ENCODE data around the gene SNRNP200.
A peak's percentile ranks its signal among the peaks of the same experiment; 100 is the strongest.

Gene SNRNP200

GRCh38 chr2:96305091-96305978, at the start of gene SNRNP200:
SNRNP200 (minus strand) TSS chr2:96305546; CDS start chr2:96305437, 109 bp downstream.
- DNase-seq (ENCODE audit: low read depth): peak; percentile 27
- peak within 1 kb of the TSS; percentile 99 for H3K4me3 ChIP-seq (ENCODE audit: low read depth, low read length)
- in situ Hi-C loops (cut with HindIII; ENCODE audit: low sequenced_read_pairs): no loop called here
- no peak for TF ChIP-seq CTCF (IDR thresholded peaks at IDR 0.05; ENCODE audit: low read depth, low read length, missing control alignments)

GRCh38 chr2:96354492-96354891, 49.1 kb upstream of the SNRNP200 start:
- in situ Hi-C loops (cut with HindIII; ENCODE audit: low sequenced_read_pairs): no loop called here
- H3K4me3 ChIP-seq (ENCODE audit: low read depth, low read length): no peak overlapping the region
- no peak for DNase-seq (ENCODE audit: low read depth)
- no peak for TF ChIP-seq CTCF (IDR thresholded peaks at IDR 0.05; ENCODE audit: low read depth, low read length, missing control alignments)

GRCh38 chr2:96353606-96354101, 48.3 kb upstream of the SNRNP200 start:
- DNase-seq (ENCODE audit: low read depth): peak; percentile 52
- in situ Hi-C loops (cut with HindIII; ENCODE audit: low sequenced_read_pairs): no loop called here
- TF ChIP-seq CTCF (IDR thresholded peaks at IDR 0.05; ENCODE audit: low read depth, low read length, missing control alignments): no peak
- H3K4me3 ChIP-seq (ENCODE audit: low read depth, low read length): no peak overlapping the region

- no peak for TF ChIP-seq CTCF (IDR thresholded peaks at IDR 0.05; ENCODE audit: low read depth, low read length, missing control alignments)
- in situ Hi-C loops (cut with HindIII; ENCODE audit: low sequenced_read_pairs): no loop called here
- H3K4me3 ChIP-seq (ENCODE audit: low read depth, low read length): no peak overlapping the region
- peak; percentile 18 for DNase-seq (ENCODE audit: low read depth)
Observed at GRCh38 chr2:96353032-96353561, 47.8 kb upstream of the SNRNP200 start.

- in situ Hi-C loops (cut with HindIII; ENCODE audit: low sequenced_read_pairs): no loop called here
- DNase-seq (ENCODE audit: low read depth): no peak
Observed at GRCh38 chr2:96347395-96347794, 42.0 kb upstream of the SNRNP200 start.

More at GRCh38 chr2:96347395-96347794, 42.0 kb upstream of the SNRNP200 start:
- TF ChIP-seq CTCF (IDR thresholded peaks at IDR 0.05; ENCODE audit: low read depth, low read length, missing control alignments): no peak
- no peak overlapping the region for H3K4me3 ChIP-seq (ENCODE audit: low read depth, low read length)

Data from astrocyte of the cerebellum (primary cell).